ENCODE results near the gene RNF207. TPM values are rescaled to one million over a fixed set of nuclear protein-coding genes. Genes with fewer than 3 reads are reported as not detected.

Gene RNF207
- polyA plus RNA-seq, 12 donors, result 7.8 to 48.0 (median 21.1) TPM; not detected in 1

DNA sequence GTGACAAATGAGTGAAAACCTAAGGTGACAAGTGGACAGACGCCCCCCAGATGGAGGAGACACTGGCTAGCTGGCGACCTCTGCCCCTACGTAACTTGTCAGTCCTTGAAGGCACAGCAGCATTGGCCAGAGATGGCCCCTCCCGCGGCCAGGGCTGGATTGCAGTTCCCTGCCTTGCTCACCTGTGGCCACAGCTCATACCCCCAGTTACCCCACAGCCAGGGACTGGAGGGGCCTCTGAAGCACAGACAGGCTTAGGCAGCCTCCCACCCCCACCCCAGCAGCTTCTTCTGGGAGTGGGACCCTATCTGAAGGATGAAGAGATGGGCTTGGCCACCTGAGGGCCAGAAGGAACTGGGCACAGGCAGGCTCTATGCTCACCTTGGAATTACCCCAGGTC is 41.7 kb downstream of the RNF207 start:
- no peak for DNase-seq

DNA sequence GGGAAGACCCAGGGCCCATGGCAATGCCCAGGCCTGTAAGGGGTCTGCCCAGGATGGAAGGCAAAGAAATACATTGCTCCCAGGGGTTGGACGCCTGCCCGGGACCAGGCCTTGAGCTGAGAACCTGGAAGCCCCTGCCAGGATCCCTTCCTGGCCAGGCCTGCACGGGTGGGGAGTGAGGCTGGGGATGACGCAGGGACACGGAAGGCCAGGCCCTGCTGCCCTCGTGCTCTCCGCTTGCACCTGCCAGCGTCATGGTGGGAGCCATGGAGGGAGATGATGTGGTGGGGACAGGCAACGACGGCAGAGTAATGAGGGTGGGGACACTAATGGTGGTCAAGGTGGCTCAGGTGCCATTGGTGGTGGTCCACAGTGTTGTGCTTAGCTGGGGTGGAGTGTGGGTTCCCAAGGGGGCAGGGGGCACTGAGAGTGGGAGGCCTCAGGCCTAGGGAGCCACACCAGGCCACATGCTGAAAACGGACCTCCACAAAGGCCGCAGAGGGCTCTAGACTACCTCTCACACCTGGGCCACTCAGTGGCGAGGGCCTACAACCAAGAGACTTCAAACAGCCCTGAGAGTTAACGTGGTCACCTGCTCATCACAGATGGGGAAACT is 42.4 kb downstream of the RNF207 start:
- DNase-seq, result no peak

DNA sequence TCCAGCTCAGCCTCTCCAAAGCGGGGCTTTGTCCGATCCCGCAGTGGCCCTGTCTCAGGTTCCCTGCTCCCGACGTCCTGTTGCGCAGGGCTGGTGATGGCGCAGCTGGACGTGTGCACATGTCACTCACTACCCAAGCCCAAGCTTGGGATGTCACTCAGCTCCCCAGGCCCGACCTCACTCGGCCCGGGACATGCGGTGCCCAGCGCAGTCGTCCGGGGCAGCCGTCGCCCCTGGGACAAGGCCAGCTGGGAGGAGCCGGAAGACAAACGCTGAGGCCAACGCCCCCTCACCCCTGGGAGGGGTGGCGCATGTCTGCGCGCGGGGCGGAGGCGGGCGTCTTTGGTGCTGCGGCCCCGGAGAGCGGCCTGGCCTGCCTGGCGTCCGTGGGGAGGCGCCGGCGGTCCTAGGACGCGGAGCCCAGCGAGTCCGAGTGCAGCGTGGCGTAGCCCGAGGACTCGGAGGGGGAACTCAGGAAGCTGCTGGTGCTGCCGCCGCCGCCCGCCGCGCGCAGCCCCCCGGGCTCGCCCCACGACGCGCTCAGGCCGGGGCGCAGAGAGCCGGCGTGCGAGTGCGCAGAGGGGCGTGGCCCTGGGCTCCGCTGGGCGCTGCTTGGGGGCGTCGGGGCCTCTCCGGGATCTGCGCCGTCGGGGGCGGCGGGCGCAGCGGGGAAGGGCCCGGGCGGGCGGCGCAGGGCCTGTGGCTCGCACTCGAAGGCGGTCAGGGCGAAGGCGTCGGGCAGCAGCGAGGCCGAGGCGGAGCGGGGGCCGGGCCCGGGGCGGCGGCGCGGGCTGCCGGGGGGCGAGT is 43.2 kb downstream of the RNF207 start:
- no peak for DNase-seq

DNA sequence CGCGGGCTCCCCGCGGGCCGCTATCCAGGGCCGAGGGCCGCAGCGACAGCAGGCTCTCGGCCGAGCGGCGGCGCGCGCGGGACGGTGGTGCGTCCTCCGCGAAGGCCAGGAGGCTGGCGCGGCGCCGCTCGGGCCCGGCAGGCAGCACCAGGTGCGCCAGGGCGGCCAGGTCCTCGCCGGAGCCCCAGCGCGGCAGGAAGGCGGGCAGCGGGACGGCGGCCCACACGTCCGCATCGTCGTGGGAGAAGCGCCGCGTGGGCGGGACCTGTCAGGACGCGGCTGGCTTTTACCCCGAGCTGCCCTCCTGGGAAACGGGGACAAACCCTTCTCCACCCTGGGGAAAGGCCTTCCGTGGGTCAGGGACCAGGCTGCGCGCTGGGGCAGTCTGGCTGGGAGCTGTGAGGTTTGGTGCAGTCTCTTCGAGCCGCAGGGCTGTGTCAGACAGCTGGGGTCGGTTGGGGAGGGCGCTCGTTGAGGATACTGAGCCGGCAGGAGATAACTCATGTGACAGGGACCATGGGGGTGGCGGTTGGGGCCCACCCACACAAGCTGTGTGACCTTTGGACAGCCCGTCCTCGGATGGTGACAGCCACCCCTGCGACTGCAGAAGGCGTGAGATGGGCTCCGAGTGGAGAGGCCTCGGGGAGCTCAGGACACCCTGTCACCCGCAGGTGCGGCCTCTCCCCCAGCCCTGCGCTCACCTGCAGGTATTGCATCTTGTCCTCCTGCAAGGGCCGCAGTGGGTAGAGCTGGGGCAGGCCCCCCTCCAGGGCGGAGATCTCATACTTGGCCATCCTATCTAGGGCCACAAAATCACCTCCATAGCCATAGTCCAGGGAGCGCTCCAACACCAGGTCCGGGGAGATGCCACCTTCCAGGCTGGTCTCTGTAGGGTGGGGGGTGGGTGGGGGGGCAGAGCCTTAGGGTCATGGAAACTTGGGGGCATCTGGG is 44.1 kb downstream of the RNF207 start:
- DNase-seq, result no peak

DNA sequence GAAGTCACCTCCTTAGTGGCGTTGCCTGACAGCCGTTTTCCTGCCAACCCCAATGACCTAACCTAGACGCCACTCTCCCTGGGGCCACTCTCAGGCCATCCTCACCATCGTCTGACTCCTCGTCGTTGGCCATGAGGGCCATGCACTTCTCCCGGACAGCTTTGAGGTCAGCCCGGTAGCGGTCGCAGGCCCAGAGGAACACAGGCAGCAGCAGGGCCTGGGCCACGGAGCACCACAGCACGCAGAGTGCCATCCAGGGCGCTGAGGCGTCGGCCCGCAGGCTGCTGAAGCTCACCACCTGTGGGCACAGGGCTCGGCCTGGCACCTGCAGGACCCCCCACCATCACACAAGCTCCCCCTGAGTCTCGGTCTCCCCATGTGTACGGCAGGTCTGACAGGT is 45.3 kb downstream of the RNF207 start:
- DNase-seq, result no peak

DNA sequence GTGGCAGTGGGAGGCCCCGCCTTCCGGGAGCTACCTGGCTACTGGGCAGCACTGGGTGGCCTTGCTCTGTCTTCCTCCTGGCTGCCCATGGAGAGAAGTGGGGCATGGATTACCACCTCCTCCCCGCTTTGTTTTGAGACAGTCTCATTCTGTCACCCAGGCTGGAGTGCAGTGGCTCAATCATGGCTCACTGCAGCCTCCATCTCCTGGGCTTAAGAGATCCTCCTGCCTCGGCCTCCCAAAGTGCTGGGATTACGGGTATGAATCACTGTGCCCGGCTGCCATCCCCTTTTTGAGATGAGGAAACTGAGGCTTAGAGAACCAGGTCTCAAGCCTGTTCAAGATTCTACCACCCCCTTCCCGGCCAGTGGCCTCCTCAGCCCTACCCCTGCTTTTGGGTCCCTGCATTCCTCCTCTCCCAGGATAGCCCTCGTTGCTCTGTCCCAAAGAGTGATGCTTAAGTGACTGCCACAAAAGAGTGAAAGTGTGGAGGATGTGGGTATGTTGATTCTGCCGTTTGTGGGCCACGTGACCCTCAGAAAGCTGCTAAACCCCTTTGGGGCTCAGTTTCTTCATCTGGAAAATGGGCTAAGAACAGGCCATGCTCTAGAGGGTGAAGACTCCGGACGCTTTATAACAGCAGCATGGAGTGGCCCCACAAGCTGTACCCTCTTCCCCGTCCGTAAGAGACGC is 45.9 kb downstream of the RNF207 start:
- DNase-seq, result no peak

DNA sequence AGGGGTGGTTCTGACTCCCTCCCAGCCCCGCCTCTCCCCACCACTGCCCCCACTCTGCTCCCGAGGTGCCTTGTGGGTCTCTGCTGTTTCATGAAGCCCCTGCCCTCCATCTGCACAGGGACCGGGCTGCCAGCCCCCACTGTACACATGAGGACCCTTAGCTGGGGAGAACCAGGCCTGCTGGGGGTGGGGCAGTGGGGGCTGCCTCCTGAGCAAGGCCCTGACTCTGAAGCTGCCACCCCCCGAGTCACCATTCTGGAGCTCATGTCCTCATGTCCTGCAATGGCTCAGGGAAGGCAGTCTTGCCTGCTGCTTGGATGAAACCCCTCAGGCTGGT is 46.4 kb downstream of the RNF207 start:
- DNase-seq, result no peak

DNA sequence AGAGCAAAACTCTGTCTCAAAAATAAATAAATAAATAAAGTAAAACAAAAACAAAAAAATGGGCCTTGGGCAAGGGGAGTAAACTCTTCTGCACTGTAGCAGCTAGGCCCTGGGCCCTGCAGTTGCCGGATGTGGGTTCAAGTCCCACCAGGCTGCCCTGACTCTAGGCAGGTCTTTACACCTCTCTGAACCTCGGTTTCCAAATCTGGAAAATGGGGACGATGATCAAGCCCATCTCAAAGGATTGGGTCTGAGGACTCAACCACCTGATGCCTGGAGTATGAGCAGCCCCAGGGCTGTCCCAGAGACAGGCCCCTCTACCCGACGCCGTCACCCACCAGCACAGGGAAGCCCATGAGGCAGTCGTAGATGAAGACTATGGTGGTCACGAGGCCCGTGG is 47.5 kb downstream of the RNF207 start:
- no peak for DNase-seq

DNA sequence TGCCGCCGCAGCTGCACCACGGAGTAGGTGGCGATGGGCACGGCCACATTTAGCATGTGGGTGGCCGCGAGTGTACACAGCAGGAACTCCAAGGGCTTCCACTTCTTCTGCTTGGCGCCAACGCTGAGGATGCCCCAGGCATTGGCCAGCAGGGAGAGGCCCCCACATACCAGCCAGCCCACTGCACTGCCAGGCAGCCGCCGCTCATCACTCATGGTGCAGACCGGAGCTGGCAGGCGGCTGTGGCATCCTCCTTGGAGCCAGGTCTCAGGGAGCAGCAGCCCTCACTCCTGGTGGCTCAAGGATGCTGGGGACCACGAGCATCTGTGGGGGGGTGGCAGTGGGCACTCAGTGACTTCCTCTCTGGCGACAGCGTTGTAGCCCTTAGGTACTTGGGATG is 48.8 kb downstream of the RNF207 start:
- no peak for DNase-seq

DNA sequence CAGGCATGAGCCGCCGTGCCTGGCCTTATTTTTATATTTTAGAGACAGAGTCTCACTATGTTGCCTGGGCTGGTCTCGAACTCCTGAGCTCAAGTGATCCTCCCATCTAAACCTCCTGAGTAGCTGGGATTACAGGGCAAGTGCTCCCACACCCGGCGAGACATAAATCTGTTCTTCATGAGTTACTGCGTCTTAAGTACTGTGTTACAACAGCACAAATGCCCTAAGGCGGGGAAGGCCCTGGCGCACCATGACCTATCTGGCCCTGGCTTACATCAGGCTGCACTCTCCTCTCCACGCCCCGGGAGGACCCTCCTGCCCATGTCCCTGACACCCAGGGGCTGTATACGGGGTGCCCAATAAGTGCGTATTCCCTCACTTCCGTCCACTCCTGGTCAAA is 50.7 kb downstream of the RNF207 start:
- DNase-seq, result no peak

DNA sequence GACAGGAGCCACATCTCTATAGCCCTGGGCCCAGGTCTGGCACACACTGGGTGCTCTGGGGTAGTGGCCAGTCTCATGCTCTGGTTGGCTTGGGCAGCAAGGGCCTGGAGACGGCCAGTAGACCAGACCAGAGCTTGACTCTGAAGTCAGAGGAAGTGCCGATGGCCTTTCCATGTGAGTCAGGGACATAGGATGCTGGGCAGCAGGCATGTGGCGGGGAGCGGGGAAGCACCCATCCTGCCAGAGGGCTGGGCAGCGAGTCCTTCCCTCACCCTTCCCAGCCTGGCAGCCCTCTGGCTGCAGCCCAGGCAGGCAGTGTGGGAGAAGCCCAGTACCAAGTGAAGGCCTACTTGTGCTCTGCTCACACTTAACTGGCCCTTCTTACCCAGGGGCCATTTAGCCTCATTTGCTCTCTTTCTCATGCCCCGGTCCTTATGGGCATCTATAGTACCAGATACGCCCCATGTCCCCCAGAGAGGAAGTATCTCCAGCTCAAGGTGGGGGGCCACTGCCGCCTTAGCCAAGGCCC is 51.7 kb downstream of the RNF207 start:
- DNase-seq, result no peak

DNA sequence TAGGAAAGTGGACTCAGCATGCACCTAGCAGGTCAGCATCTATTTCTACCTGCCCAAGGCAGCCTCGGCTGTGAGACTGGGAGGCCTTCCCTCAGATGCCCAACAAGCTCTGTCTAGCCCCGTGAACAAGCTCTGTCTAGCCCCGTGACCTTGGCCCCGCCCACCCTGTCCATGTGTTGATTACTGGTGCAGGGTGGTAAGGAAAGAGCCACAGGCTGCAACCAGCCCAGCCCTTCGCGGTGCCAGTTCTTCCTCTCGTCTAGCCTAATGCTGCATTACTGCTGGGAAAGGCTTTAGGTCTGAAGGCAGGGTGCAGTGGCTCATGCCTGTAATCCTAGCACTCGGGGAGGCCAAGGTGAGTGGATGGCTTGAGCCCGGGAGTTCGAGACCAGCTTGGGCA is 52.8 kb downstream of the RNF207 start:
- DNase-seq, result no peak

DNA sequence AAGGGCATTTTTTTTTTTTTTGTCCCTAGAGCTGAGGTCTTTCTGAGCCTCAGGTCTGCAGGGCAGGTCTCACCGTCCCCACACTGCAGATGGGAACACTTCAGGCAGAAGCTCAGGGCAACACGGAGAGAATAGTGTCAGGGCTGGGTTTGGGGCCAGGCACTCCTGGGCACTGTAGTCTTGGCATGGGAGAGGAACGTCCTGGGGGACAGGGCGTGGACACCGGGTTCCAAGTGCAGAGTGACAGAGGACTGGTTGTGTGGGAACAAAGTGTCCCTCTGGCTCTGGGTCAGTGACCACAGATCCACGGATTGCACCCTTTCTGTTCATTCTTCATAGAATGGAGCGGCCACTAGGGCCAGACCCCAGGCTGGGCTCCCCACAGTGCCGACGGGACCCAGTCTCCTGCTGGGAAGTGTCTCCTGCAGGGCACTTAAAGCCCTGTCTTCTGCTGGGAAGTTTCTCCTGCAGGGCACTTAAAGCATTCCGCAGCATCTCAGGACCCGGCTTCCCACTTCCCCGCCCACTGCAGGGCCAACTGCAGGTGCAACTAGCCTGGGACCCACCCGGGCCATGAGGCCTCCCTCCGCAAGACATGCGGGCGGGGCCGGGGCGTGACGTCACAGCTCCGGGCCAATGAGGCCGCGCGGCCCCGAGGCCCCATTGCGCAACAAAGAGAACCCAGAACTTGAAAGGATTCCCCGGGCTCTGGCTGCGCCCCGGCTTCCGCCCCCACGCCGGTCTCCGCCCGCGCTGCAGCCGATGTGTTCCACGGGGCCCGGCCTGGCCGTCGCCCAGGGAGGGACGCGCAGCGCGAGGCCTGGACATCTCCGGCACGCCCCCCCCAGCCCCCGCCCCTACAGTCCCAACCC is 53.8 kb downstream of the RNF207 start:
- no peak for DNase-seq

DNA sequence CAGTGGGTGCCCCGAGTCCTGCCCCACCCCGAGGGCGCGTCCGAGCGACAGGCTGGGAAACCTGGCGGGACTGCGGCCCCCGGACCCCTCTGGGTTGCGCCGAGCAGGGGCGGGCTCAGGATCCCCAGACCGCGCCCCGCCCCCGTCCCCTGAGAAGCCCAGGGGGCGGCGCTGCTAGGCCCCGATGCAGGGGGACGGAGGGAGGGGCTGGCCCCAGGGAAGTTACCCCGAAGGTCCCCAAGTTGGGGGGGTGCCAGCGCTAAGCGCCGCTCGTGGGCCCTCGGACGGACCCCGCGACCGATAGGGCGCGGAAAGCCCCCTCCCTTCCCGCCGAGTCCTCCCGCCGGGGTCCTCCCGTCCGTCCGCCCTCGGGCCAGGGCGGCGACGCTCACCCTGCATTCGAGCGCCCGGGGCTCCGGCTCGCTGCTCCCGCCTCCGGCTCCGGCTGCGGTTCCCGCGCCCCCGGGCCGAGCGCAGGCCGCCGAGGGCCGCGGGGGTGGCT is 54.6 kb downstream of the RNF207 start:
- DNase-seq, result no peak

DNA sequence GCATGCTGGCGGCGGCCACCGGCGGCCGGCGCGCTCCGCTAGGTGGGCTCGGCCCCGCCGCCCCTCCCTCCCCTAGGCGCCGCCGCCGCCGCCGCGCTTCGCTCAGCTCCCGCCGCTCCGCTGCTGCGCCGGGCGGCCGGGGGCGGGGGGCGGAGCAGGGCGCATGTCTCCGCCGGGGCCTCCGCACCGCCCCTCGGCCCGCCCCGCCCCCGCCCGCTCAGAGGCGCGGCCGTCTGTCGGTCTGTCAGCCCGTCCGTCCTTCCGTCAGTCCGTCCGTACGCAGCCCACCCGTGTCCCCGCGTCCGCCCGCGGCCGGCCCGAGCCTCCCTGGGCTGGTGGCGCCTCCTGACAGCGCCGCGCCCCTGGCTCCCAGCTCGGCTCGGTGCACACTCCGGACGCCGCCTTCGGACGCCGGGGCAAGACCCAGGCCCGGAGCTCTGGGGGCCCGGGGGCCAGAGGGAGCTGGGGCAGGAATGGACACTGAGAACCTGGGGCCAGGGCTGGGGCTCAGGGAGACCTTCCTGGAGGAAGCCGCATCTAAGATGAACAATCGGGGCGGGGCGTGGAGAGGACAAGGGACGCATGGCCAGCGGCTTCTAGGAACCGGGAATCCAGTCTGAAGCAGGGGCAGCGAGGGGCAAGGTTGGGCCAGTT is 55.2 kb downstream of the RNF207 start, which contains the start of gene GPR153:
TSS of gene GPR153 (minus strand) at position 138 of the 654 bp plus-strand sequence. CDS start 6,193 bp downstream, outside the sequence.
- DNase-seq, result no peak

DNA sequence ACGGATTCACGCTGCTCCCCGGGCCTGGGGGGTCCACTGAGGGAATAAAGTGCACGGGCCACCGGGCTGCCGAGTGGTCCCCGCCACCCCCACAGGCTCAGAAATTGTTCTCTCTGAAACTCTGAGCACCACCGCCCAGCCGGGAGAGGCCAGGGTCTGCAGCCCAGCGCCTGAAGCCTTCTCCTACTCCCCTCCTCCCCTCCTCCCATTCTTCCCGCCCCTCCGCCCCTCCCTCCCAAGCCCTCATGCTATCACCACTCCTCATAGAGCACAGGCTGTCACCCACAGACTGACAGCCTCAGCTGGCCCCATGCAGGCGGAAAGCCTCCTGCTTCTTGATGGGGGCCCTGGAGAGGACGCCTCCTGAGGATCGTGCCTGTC is 55.7 kb downstream of the RNF207 start:
- DNase-seq, result no peak

DNA sequence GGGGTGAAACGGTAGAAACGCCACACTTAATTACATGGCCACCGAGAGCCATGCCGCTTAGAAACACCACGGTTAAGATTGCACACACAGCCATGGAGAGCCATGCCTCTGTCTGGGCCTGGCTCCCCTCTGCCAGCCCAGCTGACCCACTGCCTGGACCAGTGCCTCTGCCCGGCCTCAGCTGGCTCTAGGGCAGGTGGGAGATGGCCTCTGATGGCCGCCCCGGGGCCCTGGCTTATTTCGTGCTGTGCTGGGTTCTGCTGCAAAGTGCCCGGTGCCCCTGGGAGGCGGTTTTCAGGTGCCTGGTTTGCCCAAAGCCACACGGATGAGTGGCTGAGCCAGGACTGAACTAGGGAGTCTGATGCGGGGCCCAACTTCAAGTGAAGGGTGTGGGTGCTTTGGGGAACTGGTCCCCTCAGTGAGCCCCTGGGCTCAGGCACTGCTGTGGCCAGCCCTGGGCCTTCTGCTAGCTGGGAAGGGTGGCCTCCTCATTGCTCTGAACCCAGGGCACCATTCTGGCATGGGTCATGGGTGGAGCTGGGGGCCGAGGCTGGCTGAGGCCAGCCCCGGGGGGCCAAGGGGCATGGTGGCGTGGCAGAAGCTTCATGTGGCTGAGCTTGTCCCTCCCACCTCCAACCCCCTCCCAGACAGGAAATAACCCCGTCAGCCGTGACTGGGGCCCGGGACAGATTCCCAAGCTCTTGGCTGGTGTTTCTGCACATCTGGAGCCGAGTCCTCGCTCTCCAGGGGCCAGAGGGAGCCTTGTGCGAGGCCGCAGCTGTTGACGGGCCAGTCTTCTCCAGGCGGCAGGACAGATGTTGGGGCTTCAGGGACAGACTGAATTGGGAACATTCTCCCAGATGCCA is 56.9 kb downstream of the RNF207 start:
- peak; percentile 90 for DNase-seq

DNA sequence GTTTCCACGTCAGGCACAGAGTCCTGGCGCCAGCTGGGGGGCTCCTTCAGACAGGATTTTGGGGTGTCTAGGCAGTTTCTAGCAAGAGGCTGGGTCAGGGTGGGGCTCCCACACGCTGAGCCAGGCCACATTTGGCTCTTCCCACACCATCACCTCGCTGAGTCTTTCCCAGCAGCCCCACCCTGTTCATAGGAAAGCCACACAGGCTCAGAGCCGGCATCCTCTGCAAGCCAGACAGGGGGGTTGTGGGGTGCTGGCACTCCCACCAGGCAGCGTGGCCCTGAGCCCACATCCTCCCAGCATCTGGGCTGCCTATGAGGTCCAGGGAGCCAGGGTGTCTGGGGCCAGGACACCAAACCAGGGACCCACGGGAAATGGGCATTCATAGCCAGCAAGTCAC is 57.8 kb downstream of the RNF207 start:
- DNase-seq, result no peak

DNA sequence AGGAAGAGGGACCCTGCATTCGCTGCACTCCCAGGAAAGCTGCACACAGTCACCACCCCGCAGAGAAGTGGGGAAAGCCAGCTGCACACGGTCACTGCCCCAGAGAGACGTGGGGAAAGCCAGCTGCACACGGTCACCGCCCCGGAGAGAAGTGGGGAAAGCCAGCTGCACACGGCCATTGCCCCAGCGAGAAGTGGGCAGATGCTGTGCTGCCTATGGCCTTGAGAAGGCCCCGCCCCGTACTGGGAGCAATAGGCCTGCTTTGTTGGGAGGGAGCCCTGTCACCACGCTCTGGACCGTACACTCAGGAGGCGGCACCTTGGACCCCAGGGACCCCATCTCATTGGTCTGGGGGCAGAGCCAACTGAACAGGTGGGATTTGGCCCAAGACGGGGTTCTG is 59.2 kb downstream of the RNF207 start:
- DNase-seq, result no peak
